IPS DF 6.9 (cell line): ENCODE data around the gene SUPV3L1.
"Not testable (repeated sequence)": the region's sequence is repeated elsewhere in the genome, so short reads cannot be mapped to it uniquely, and the experiment has no call there.

ENCODE experiments used
- DNase-seq: peaks from one replicate; pipeline ENCODE4 v3.0.0-alpha.2; 2013; ENCODE audit warnings: low read depth, low spot score
- H3K27ac ChIP-seq: one replicate; pipeline ENCODE4 v1.5.1; 2013; ENCODE audit warnings: low read length, control low read depth
- H3K27me3 ChIP-seq: 2 replicates; pipeline ENCODE4 v1.6.1; 2013; ENCODE audit warnings: mild to moderate bottlenecking, low read length; ENCODE audit not compliant: control insufficient read depth, insufficient read depth
- H3K36me3 ChIP-seq: 2 replicates; pipeline ENCODE4 v1.6.1; 2013; ENCODE audit warnings: low read length; ENCODE audit not compliant: control insufficient read depth, insufficient read depth
- H3K4me1 ChIP-seq: 2 replicates; pipeline ENCODE4 v1.6.1; 2013; ENCODE audit warnings: low read length; ENCODE audit not compliant: control insufficient read depth, insufficient read depth
- H3K4me3 ChIP-seq: 2 replicates; pipeline ENCODE4 v1.5.1; 2013; ENCODE audit warnings: mild to moderate bottlenecking, low read length
- H3K9me3 ChIP-seq: 2 replicates; pipeline ENCODE4 v1.6.1; 2013; ENCODE audit warnings: low read length, inconsistent platforms; ENCODE audit not compliant: control insufficient read depth, insufficient read depth
- WGBS: extraction: QIAGEN DNeasy Blood & Tissue Kit; methylation state at CpG from one replicate; pipeline ENCODE4 v1.1.7; 2013; ENCODE audit warnings: mixed read lengths, missing lambda C conversion rate; ENCODE audit not compliant: insufficient read length, insufficient coverage; 5-methylcytosine and 5-hydroxymethylcytosine counted together

Gene SUPV3L1

GRCh38 chr10:69179743-69180524, at the start of gene SUPV3L1:
Gene SUPV3L1 (plus strand): TSS chr10:69180234. CDS start chr10:69180292, 58 bp downstream.
- whole genome bisulfite sequencing = no CpG with 5 or more reads among the region's 44 CpGs
- H3K27ac ChIP-seq = no peak within 1 kb of the TSS
- peak within 1 kb of the TSS; percentile 99 for H3K4me3 ChIP-seq
- no peaks in the 10 kb centered on the region for H3K4me1 ChIP-seq
- no peaks in the 10 kb centered on the region for H3K27me3 ChIP-seq
- peak; percentile 85 for DNase-seq
- peaks cover 4% of the 10 kb centered on the region; the same call in 1 of the 2 replicates for H3K36me3 ChIP-seq
- H3K9me3 ChIP-seq = no peaks in the 10 kb centered on the region

- Histone ChIP-seq H3K27me3 (no peaks in the 10 kb centered on the region), H3K9me3 (no peaks in the 10 kb centered on the region), H3K36me3 (no peaks in the 10 kb centered on the region), H3K4me1 (no peaks in the 10 kb centered on the region), H3K4me3 (no peak overlapping the region), H3K27ac (no peak overlapping the region)
- WGBS = no CpG with 5 or more reads among the region's 2 CpGs
- DNase-seq = no peak
These were observed 49.8 kb upstream of the SUPV3L1 start for GRCh38 chr10:69130251-69130650.

GRCh38 chr10:69139961-69140360, 40.1 kb upstream of the SUPV3L1 start:
- H3K27ac ChIP-seq = no peak overlapping the region
- no CpG with 5 or more reads among the region's 2 CpGs for WGBS
- H3K9me3 ChIP-seq = no peaks in the 10 kb centered on the region
- H3K4me1 ChIP-seq = no peaks in the 10 kb centered on the region
- no peaks in the 10 kb centered on the region for H3K27me3 ChIP-seq
- H3K36me3 ChIP-seq = no peaks in the 10 kb centered on the region; the same call in 1 of the 2 replicates
- DNase-seq = no peak
- no peak overlapping the region for H3K4me3 ChIP-seq

- H3K9me3 ChIP-seq = no peaks in the 10 kb centered on the region
- no peaks in the 10 kb centered on the region; the same call in 1 of the 2 replicates for H3K36me3 ChIP-seq
- H3K4me3 ChIP-seq = no peak overlapping the region
- no peaks in the 10 kb centered on the region for H3K27me3 ChIP-seq
- no peaks in the 10 kb centered on the region for H3K4me1 ChIP-seq
- no peak for DNase-seq
- H3K27ac ChIP-seq = no peak overlapping the region
- no CpG with 5 or more reads among the region's 1 CpG for WGBS
These were observed 38.7 kb upstream of the SUPV3L1 start for GRCh38 chr10:69141304-69141703.

- H3K27me3 ChIP-seq, H3K9me3 ChIP-seq, H3K4me3 ChIP-seq, H3K4me1 ChIP-seq, DNase-seq, H3K27ac ChIP-seq, H3K36me3 ChIP-seq: not testable (repeated sequence)
- no CpG with 5 or more reads among the region's 3 CpGs for WGBS
These were observed 38.0 kb upstream of the SUPV3L1 start for GRCh38 chr10:69142074-69142473.

GRCh38 chr10:69142983-69143382, 37.1 kb upstream of the SUPV3L1 start:
- Histone ChIP-seq H3K36me3 (no peaks in the 10 kb centered on the region), H3K27me3 (no peaks in the 10 kb centered on the region)
- no CpG with 5 or more reads among the region's 3 CpGs for WGBS

GRCh38 chr10:69145329-69145728, 34.7 kb upstream of the SUPV3L1 start:
- H3K27ac ChIP-seq = no peak overlapping the region
- H3K27me3 ChIP-seq = no peaks in the 10 kb centered on the region
- H3K36me3 ChIP-seq = no peaks in the 10 kb centered on the region
- H3K9me3 ChIP-seq = no peaks in the 10 kb centered on the region
- no peak overlapping the region for H3K4me3 ChIP-seq
- H3K4me1 ChIP-seq = no peaks in the 10 kb centered on the region
- no peak for DNase-seq
- WGBS = no CpG with 5 or more reads among the region's 1 CpG

More at GRCh38 chr10:69142983-69143382, 37.1 kb upstream of the SUPV3L1 start:
- H3K4me3 ChIP-seq = no peak overlapping the region
- H3K9me3 ChIP-seq = no peaks in the 10 kb centered on the region
- H3K4me1 ChIP-seq = no peaks in the 10 kb centered on the region
- no peak overlapping the region for H3K27ac ChIP-seq
- no peak for DNase-seq

- H3K36me3 ChIP-seq = no peaks in the 10 kb centered on the region
- no peak overlapping the region for H3K4me3 ChIP-seq
- DNase-seq = no peak
- no peaks in the 10 kb centered on the region for H3K4me1 ChIP-seq
- WGBS = no CpG with 5 or more reads among the region's 8 CpGs
- H3K27me3 ChIP-seq = no peaks in the 10 kb centered on the region
- no peak overlapping the region for H3K27ac ChIP-seq
- no peaks in the 10 kb centered on the region for H3K9me3 ChIP-seq
These were observed 34.2 kb upstream of the SUPV3L1 start for GRCh38 chr10:69145864-69146263.

- Histone ChIP-seq H3K4me3 (no peak overlapping the region), H3K4me1 (no peaks in the 10 kb centered on the region), H3K36me3 (no peaks in the 10 kb centered on the region), H3K9me3 (no peaks in the 10 kb centered on the region), H3K27ac (no peak overlapping the region), H3K27me3 (no peaks in the 10 kb centered on the region)
- no CpG with 5 or more reads among the region's 2 CpGs for WGBS
- no peak for DNase-seq
These were observed 33.3 kb upstream of the SUPV3L1 start for GRCh38 chr10:69146759-69147158.

GRCh38 chr10:69151984-69152383, 28.1 kb upstream of the SUPV3L1 start:
- H3K4me1 ChIP-seq = no peaks in the 10 kb centered on the region
- no peak overlapping the region for H3K27ac ChIP-seq
- no peaks in the 10 kb centered on the region for H3K27me3 ChIP-seq
- no peaks in the 10 kb centered on the region for H3K36me3 ChIP-seq
- H3K4me3 ChIP-seq = no peak overlapping the region
- 100% methylated on average over 2 of the region's 3 CpGs for WGBS
- no peak for DNase-seq
- no peaks in the 10 kb centered on the region for H3K9me3 ChIP-seq

GRCh38 chr10:69153227-69153626, 26.8 kb upstream of the SUPV3L1 start:
- DNase-seq = no peak
- H3K4me1 ChIP-seq = no peaks in the 10 kb centered on the region
- H3K27me3 ChIP-seq = no peaks in the 10 kb centered on the region
- H3K27ac ChIP-seq = no peak overlapping the region
- no peaks in the 10 kb centered on the region; the same call in 1 of the 2 replicates for H3K36me3 ChIP-seq
- H3K9me3 ChIP-seq = no peaks in the 10 kb centered on the region
- no peak overlapping the region for H3K4me3 ChIP-seq
- no CpG with 5 or more reads among the region's 6 CpGs for WGBS
